Vagina (tissue), 2 donors: ENCODE results near the gene DLL4. TPM values are rescaled to one million over a fixed set of nuclear protein-coding genes. Genes with fewer than 3 reads are reported as not detected.

Source experiments
- DNase-seq, 2 donors: peaks; one replicate each; pipeline ENCODE4 v3.0.0-alpha.2; 2017; ENCODE audit errors: extremely low spot score in 2 of 2
- H3K27ac ChIP-seq: fragments of 200-600 bp; sonication (generic); one replicate; pipeline ENCODE4 v1.5.1; 2019
- H3K27me3 ChIP-seq: fragments of 200-600 bp; sonication (generic); one replicate; pipeline ENCODE4 v1.5.1; 2019
- H3K36me3 ChIP-seq, 2 donors: fragments of 200-600 bp; sonication (generic); one replicate each; pipeline ENCODE4 v1.5.1; 2017 to 2019
- H3K4me1 ChIP-seq: fragments of 200-600 bp; sonication (generic); one replicate; pipeline ENCODE4 v1.5.1; 2019
- H3K4me3 ChIP-seq, 2 donors: fragments of 200-600 bp; sonication (generic); 1 replicate in 1 of 2; 2 replicates in 1 of 2; pipeline ENCODE4 v1.5.1; 2016 to 2019
- H3K9me3 ChIP-seq: fragments of 200-600 bp; sonication (generic); one replicate; pipeline ENCODE4 v1.5.1; 2019
- CTCF ChIP-seq, 3 experiments: fragments of 450-650 bp in 2 of 3; fragments of 200-600 bp in 1 of 3; sonication (generic) in 1 of 3; IDR thresholded peaks; one replicate each; pipeline ENCODE4 v1.5.1; 2017 to 2019; ENCODE audit warnings: antibody characterized with exemption in 3 of 3, mild to moderate bottlenecking in 2 of 3, moderate library complexity in 2 of 3
- POLR2A ChIP-seq, 2 donors: fragments of 450-650 bp; IDR thresholded peaks; one replicate each; pipeline ENCODE4 v1.6.1; 2017; ENCODE audit warnings: antibody characterized with exemption in 2 of 2, mild to moderate bottlenecking in 2 of 2, moderate library complexity in 2 of 2
- POLR2AphosphoS5 ChIP-seq, 2 donors: sonication (generic); formaldehyde crosslinking; IDR thresholded peaks; one replicate each; pipeline ENCODE4 v1.9.0; 2017; ENCODE audit warnings: antibody characterized with exemption in 2 of 2, mild to moderate bottlenecking in 2 of 2, low read depth in 1 of 2; ENCODE audit not compliant: insufficient read depth in 1 of 2
- intact Hi-C: fragments of 100-400 bp; cut with DNase I; formaldehyde crosslinking; loops from one replicate; pipeline ENCODE4 v1.15.1; 2023
- total RNA-seq: library from RNA; depleted of rRNA; stranded (reverse); fragments of >200 nt; gene quantifications from one replicate; pipeline ENCODE4 v1.2.3, GENCODE V29; 2016

The DLL4 gene
- total RNA-seq, 1 donor from 2014 or later = 20.9 TPM

GRCh38 chr15:40957041-40957555 lies 28.0 kb downstream of the DLL4 start:
- H3K4me3 ChIP-seq = no peak overlapping the region
- H3K4me1 ChIP-seq = peaks cover 19% of the 10 kb centered on the region
- no peaks in the 10 kb centered on the region for H3K27me3 ChIP-seq
- no peaks in the 10 kb centered on the region for H3K36me3 ChIP-seq
- H3K9me3 ChIP-seq = no peaks in the 10 kb centered on the region
- intact Hi-C loops = no loop called here
- no peak for DNase-seq
- no peak overlapping the region for H3K27ac ChIP-seq
- TF ChIP-seq POLR2A (IDR thresholded peaks at IDR 0.05) (no peak), POLR2AphosphoS5 (IDR thresholded peaks at IDR 0.05; ENCODE audit: insufficient read depth in 1 of 2, low read depth in 1 of 2) (no peak), CTCF (IDR thresholded peaks at IDR 0.05) (no peak)

DNA sequence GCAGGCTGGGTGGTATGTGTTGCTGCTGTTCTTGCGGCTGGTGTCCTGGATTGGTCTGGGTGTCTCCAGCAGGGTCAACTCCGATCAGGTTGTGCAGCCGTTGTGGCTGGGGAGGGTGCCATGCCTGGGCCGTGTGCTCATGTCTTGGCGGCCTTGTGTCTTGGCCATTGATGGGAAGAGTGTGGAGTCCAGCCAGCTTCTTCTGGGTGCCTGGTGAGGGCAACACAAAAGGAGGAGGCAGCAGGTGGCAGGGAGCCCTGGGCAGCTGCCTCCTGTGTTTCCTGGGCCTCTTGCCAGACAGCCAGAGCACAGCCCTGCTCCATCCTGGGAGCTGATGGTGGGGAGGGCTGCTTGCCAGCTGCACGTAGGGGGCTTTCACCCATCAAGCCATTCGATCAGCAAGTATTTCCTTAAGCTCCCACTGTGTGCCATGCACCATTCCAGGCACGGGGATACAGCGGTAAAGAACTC lies 28.5 kb downstream of the DLL4 start:
- intact Hi-C loops = no loop called here

DNA sequence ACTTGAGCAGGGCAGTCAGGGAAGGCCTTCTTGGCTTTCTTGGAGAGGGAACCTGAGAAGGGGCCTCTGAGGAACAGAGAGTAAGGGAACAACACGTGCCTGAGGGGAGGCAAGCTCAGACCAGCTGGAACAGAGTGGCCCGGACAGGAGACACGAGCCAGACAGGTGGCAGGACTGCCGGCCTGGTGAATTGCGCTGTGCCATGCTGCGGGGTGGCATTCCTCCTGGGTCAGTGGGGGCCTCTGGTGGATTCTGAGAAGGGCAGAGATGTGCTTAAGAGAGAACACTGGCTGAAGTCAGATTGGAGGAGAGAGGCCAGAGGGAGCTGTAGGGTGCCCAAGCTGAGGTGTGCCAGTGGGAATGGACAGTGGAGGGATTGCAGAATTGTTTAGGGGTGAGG lies 29.0 kb downstream of the DLL4 start:
- no peaks in the 10 kb centered on the region for H3K36me3 ChIP-seq
- intact Hi-C loops = no loop called here
- no peak overlapping the region for H3K27ac ChIP-seq
- no peaks in the 10 kb centered on the region for H3K27me3 ChIP-seq
- no peak for TF ChIP-seq CTCF (IDR thresholded peaks at IDR 0.05)
- no peak for TF ChIP-seq POLR2A (IDR thresholded peaks at IDR 0.05)
- no peak for TF ChIP-seq POLR2AphosphoS5 (IDR thresholded peaks at IDR 0.05; ENCODE audit: insufficient read depth in 1 of 2, low read depth in 1 of 2)
- H3K4me3 ChIP-seq = no peak overlapping the region
- DNase-seq = no peak
- H3K4me1 ChIP-seq = peaks cover 11% of the 10 kb centered on the region
- H3K9me3 ChIP-seq = no peaks in the 10 kb centered on the region

More for the DNA sequence above, 28.5 kb downstream of the DLL4 start:
- Histone ChIP-seq H3K9me3 (no peaks in the 10 kb centered on the region), H3K36me3 (no peaks in the 10 kb centered on the region), H3K4me1 (peaks cover 14% of the 10 kb centered on the region), H3K27ac (no peak overlapping the region), H3K27me3 (no peaks in the 10 kb centered on the region), H3K4me3 (no peak overlapping the region)
- no peak for TF ChIP-seq CTCF (IDR thresholded peaks at IDR 0.05)
- no peak for TF ChIP-seq POLR2AphosphoS5 (IDR thresholded peaks at IDR 0.05; ENCODE audit: insufficient read depth in 1 of 2, low read depth in 1 of 2)
- no peak for TF ChIP-seq POLR2A (IDR thresholded peaks at IDR 0.05)
- DNase-seq = no peak

DNA sequence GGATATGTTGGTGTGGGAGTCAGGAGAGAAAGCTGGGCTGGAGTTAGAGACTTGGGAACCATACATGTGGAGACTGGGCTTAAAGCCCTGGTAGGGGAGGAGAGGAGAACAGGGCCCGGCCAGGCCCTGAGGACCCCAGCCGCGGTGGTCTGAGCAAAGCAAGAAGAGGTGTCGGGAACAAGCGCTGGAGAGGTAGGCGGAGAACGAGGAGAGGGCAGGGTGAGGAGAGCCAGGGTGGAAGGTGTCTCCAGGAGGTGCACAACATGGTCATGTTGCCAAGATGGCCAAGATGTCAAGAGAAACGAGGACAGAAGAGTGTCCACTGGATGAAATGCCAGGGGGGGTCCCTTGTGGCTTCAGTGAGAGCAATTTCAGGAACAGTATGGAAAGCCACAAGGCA lies 29.6 kb downstream of the DLL4 start:
- TF ChIP-seq POLR2A (IDR thresholded peaks at IDR 0.05) (no peak), POLR2AphosphoS5 (IDR thresholded peaks at IDR 0.05; ENCODE audit: insufficient read depth in 1 of 2, low read depth in 1 of 2) (no peak), CTCF (IDR thresholded peaks at IDR 0.05) (no peak)
- Histone ChIP-seq H3K36me3 (no peaks in the 10 kb centered on the region), H3K4me1 (peaks cover 6% of the 10 kb centered on the region), H3K9me3 (no peaks in the 10 kb centered on the region), H3K4me3 (no peak overlapping the region), H3K27me3 (no peaks in the 10 kb centered on the region), H3K27ac (no peak overlapping the region)
- no peak for DNase-seq
- intact Hi-C loops = no loop called here

- intact Hi-C loops = no loop called here
- Histone ChIP-seq H3K27me3 (no peaks in the 10 kb centered on the region), H3K9me3 (no peaks in the 10 kb centered on the region), H3K4me3 (no peak overlapping the region), H3K27ac (no peak overlapping the region), H3K36me3 (no peaks in the 10 kb centered on the region), H3K4me1 (no peaks in the 10 kb centered on the region)
- no peak for DNase-seq
- TF ChIP-seq CTCF (IDR thresholded peaks at IDR 0.05) = no peak
- no peak for TF ChIP-seq POLR2AphosphoS5 (IDR thresholded peaks at IDR 0.05; ENCODE audit: insufficient read depth in 1 of 2, low read depth in 1 of 2)
Observed at GRCh38 chr15:40959331-40960141, 30.4 kb downstream of the DLL4 start.
